OCI-LY7 (cell line): ENCODE measurements around the gene GRPR.

Experiments used
- EZH2phosphoT487 ChIP-seq: fragments of 200-600 bp; sonication (generic); IDR thresholded peaks from 2 replicates; pipeline ENCODE4 v1.6.1; 2018; ENCODE audit warnings: low read depth, borderline replicate concordance, mild to moderate bottlenecking, mixed run types, antibody characterized with exemption, low read length, moderate library complexity, mixed read lengths
- TF ChIP-seq, protein P1 (sequence below): fragments of 200-600 bp; sonication (generic); conservative IDR thresholded peaks from 2 replicates; pipeline ENCODE4 v1.5.1; 2014; ENCODE audit warnings: mild to moderate bottlenecking, antibody characterized with exemption, low read length, moderate library complexity, mixed read lengths

DNA sequence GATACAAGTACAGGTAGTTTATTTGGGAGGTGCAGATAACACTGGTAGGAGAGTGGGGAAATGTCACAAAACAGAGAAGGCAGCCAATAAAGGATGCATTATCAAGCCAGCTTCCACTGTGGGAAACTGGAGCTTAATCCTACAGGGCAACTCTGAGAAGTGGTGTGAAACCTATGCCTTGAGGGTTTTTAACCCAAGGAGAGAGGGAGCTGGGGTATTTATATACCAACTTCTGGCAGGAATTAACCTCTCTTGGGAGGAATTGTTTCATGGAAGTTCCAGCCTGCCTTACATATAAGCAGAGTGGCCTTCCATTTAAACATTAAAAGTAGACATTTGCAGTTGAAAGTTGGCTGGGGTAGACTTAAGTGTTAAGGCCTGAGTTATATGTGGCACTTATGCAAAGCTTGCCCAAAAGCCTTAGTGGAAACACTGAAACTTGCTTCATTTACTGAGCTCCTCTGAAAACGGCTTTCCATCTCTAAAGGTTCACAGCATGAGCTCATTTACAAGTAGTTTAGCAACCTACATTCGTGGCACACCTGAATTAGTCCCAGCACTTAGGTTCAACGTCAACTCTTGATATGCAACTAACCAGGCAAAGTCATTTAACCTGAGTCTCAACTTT lies 63.1 kb downstream of the GRPR start:
- TF ChIP-seq, protein P1, sequence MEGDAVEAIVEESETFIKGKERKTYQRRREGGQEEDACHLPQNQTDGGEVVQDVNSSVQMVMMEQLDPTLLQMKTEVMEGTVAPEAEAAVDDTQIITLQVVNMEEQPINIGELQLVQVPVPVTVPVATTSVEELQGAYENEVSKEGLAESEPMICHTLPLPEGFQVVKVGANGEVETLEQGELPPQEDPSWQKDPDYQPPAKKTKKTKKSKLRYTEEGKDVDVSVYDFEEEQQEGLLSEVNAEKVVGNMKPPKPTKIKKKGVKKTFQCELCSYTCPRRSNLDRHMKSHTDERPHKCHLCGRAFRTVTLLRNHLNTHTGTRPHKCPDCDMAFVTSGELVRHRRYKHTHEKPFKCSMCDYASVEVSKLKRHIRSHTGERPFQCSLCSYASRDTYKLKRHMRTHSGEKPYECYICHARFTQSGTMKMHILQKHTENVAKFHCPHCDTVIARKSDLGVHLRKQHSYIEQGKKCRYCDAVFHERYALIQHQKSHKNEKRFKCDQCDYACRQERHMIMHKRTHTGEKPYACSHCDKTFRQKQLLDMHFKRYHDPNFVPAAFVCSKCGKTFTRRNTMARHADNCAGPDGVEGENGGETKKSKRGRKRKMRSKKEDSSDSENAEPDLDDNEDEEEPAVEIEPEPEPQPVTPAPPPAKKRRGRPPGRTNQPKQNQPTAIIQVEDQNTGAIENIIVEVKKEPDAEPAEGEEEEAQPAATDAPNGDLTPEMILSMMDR = no peak
- TF ChIP-seq EZH2phosphoT487 = no peak
